GM13977 (cell line): Measurements from ENCODE around the gene VIPAS39.

ENCODE experiments used
- DNase-seq: peaks from one replicate; pipeline ENCODE4 v3.0.0; 2012; ENCODE audit warnings: low spot score
- CTCF ChIP-seq: IDR thresholded peaks from 2 replicates; pipeline ENCODE4 v1.5.1; 2012; ENCODE audit warnings: mild to moderate bottlenecking, control low read depth; ENCODE audit not compliant: insufficient read depth; ENCODE audit errors: extremely low read depth, missing control alignments
- in situ Hi-C: fragments of 300-500 bp; cut with MboI; formaldehyde crosslinking; loops from one replicate; pipeline ENCODE4 v1.12.0; 2022; ENCODE audit warnings: low sequenced_read_pairs, low pct_unique_long_range_greater_than_20kb, mixed read lengths, inconsistent platforms; ENCODE audit not compliant: unreplicated experiment

VIPAS39 gene

GRCh38 chr14:77485256-77485655, 27.9 kb upstream of the VIPAS39 start:
- in situ Hi-C loops: no loop called here
- TF ChIP-seq CTCF: no peak
- no peak for DNase-seq

- no peak for DNase-seq
- TF ChIP-seq CTCF: no peak
- in situ Hi-C loops: no loop called here
These were observed 25.0 kb upstream of the VIPAS39 start for GRCh38 chr14:77482422-77482821.

GRCh38 chr14:77478796-77479195, 21.4 kb upstream of the VIPAS39 start:
- DNase-seq: peak; percentile 78
- in situ Hi-C loops: no loop called here

GRCh38 chr14:77478029-77478428, 20.6 kb upstream of the VIPAS39 start:
- no peak for DNase-seq
- in situ Hi-C loops: no loop called here
- no peak for TF ChIP-seq CTCF

More at GRCh38 chr14:77478796-77479195, 21.4 kb upstream of the VIPAS39 start:
- no peak for TF ChIP-seq CTCF

GRCh38 chr14:77475432-77476115, 18.2 kb upstream of the VIPAS39 start:
- in situ Hi-C loops: no loop called here
- no peak for TF ChIP-seq CTCF
- DNase-seq: no peak

- no peak for TF ChIP-seq CTCF
- no peak for DNase-seq
- in situ Hi-C loops: no loop called here
These were observed 17.2 kb upstream of the VIPAS39 start for GRCh38 chr14:77474479-77475177.
